Myocyte (in vitro differentiated cells): Measurements from ENCODE around the gene LPO. TPM values are rescaled to one million over a fixed set of nuclear protein-coding genes. Genes with fewer than 3 reads are reported as not detected.

Source experiments
- DNase-seq: peaks from one replicate; pipeline ENCODE4 v3.0.0-alpha.2; 2012; ENCODE audit warnings: low read depth
- total RNA-seq: library from RNA; depleted of rRNA; stranded (reverse); fragments of >200 nt; gene quantifications from 2 replicates; pipeline ENCODE4 v1.2.3, GENCODE V29; 2014

The LPO gene
- total RNA-seq, 1 donor from 2014 or later: not detected

- no peak for DNase-seq
These were observed 16.4 kb downstream of the LPO start for GRCh38 chr17:58254803-58255202.

GRCh38 chr17:58262149-58262548, 23.8 kb downstream of the LPO start:
- no peak for DNase-seq

- DNase-seq: no peak
These were observed 25.4 kb downstream of the LPO start for GRCh38 chr17:58263773-58264172.

- DNase-seq: no peak
These were observed 26.2 kb downstream of the LPO start for GRCh38 chr17:58264407-58265103.

- DNase-seq: no peak
These were observed 26.9 kb downstream of the LPO start for GRCh38 chr17:58265271-58265670.

GRCh38 chr17:58265902-58266875, 27.8 kb downstream of the LPO start:
- no peak for DNase-seq

GRCh38 chr17:58267347-58268324, 29.3 kb downstream of the LPO start:
- DNase-seq: no peak

- DNase-seq: no peak
These were observed 29.9 kb downstream of the LPO start for GRCh38 chr17:58268326-58268725.

GRCh38 chr17:58268774-58269556, 30.6 kb downstream of the LPO start:
- DNase-seq: no peak

GRCh38 chr17:58269557-58270291, 31.3 kb downstream of the LPO start:
- no peak for DNase-seq

GRCh38 chr17:58270476-58271215, 32.3 kb downstream of the LPO start:
- no peak for DNase-seq

- DNase-seq: no peak
These were observed 33.0 kb downstream of the LPO start for GRCh38 chr17:58271216-58271931.

GRCh38 chr17:58272367-58273280, 34.2 kb downstream of the LPO start:
- no peak for DNase-seq

GRCh38 chr17:58273453-58274104, 35.2 kb downstream of the LPO start:
- DNase-seq: no peak

- no peak for DNase-seq
These were observed 37.0 kb downstream of the LPO start for GRCh38 chr17:58275417-58275816.

GRCh38 chr17:58276423-58276822, 38.0 kb downstream of the LPO start:
- no peak for DNase-seq
